GM12878 (cell line): ENCODE measurements around the gene SSUH2. TPM values are rescaled to one million over a fixed set of nuclear protein-coding genes. Genes with fewer than 3 reads are reported as not detected.

Experiments
- ATAC-seq: fragments of 200-7000 bp; cut with Tn5 transposase; 3 replicates; pipeline ENCODE4 v1.9.1; 2020; ENCODE audit warnings: mild to moderate bottlenecking, moderate library complexity
- BruUV-seq: library from RNA; stranded (reverse); fragments of 400-500 nt; replicated peaks from 2 replicates; lab custom pipeline; 2021; lab: Mats Ljungman, UMichigan
- CTCF ChIA-PET: fragments of 300-600 bp; sonication (Branson Sonifier 250); formaldehyde crosslinking; extraction: SDS; loops from one replicate; lab custom pipeline; 2021; ENCODE audit warnings: inconsistent platforms; lab: Yijun Ruan, JAX
- POLR2A ChIA-PET: fragments of 350-600 bp; formaldehyde crosslinking; extraction: SDS; loops from one replicate; lab custom pipeline; 2021; ENCODE audit warnings: inconsistent platforms; lab: Charles Lee
- RAD21 ChIA-PET: fragments of 300-600 bp; sonication (Branson Sonifier 250); formaldehyde crosslinking; loops from one replicate; lab custom pipeline; 2023; ENCODE audit warnings: antibody characterized with exemption; ENCODE audit not compliant: unreplicated experiment; lab: Charles Lee
- SMC1A ChIA-PET: fragments of 300-600 bp; sonication (Branson Sonifier 250); formaldehyde crosslinking; loops from one replicate; lab custom pipeline; 2023; ENCODE audit not compliant: unreplicated experiment, uncharacterized antibody; lab: Charles Lee
- DNase-seq: peaks from one replicate; pipeline ENCODE4 v3.0.0-alpha.2; 2011; ENCODE audit warnings: low read depth, low spot score
- FAIRE-seq: peaks from 3 replicates; lab custom pipeline; 2011; peaks lifted over from hg19 to GRCh38; lab: Jason Lieb, UNC
- H2AFZ ChIP-seq: 2 replicates; pipeline ENCODE4 v1.6.0; 2011; ENCODE audit warnings: low read depth, low read length, control low read depth; ENCODE audit not compliant: control insufficient read depth
- H3K27ac ChIP-seq: 2 replicates; pipeline ENCODE4 v1.5.1; 2011; ENCODE audit warnings: control low read depth; ENCODE audit not compliant: control insufficient read depth, insufficient read depth
- H3K27me3 ChIP-seq, 2 experiments: replicated peaks in 1 of 2; 2 replicates each; pipeline versions ENCODE4 v1.6.0 to v1.6.1; 2011; ENCODE audit warnings: low read length in 1 of 2; ENCODE audit not compliant: control insufficient read depth in 2 of 2, insufficient read depth in 2 of 2
- H3K36me3 ChIP-seq, 2 experiments: 2 replicates each; pipeline ENCODE4 v1.5.1; 2011; ENCODE audit warnings: low read length in 1 of 2; ENCODE audit not compliant: control insufficient read depth in 2 of 2, insufficient read depth in 2 of 2
- H3K4me1 ChIP-seq: 2 replicates; pipeline ENCODE4 v1.6.1; 2011; ENCODE audit warnings: mild to moderate bottlenecking, low read length, moderate library complexity, mixed read lengths; ENCODE audit not compliant: control insufficient read depth, insufficient read depth
- H3K4me2 ChIP-seq: 2 replicates; pipeline ENCODE4 v1.6.0; 2011; ENCODE audit warnings: control low read depth; ENCODE audit not compliant: control insufficient read depth, insufficient read depth
- H3K4me3 ChIP-seq: fragments of 200-600 bp; sonication (generic); 2 replicates; pipeline ENCODE4 v1.5.1; 2016
- H3K79me2 ChIP-seq: 2 replicates; pipeline ENCODE4 v1.6.0; 2011; ENCODE audit warnings: low read length; ENCODE audit not compliant: control insufficient read depth, insufficient read depth
- H3K9ac ChIP-seq: 2 replicates; pipeline ENCODE4 v1.8.0; 2011; ENCODE audit warnings: low read length, control low read depth, mixed read lengths; ENCODE audit not compliant: control insufficient read depth, insufficient read depth
- H3K9me3 ChIP-seq: replicated peaks from 3 replicates; pipeline ENCODE4 v1.5.1; 2011; ENCODE audit warnings: mild to moderate bottlenecking, low read length; ENCODE audit not compliant: control insufficient read depth, insufficient read depth
- H4K20me1 ChIP-seq: 2 replicates; pipeline ENCODE4 v1.6.0; 2011; ENCODE audit not compliant: control insufficient read depth, insufficient read depth
- IRF4 ChIP-seq: IDR thresholded peaks from 2 replicates; pipeline ENCODE4 v1.6.1; 2011; ENCODE audit warnings: low read depth, low read length
- KLF5 ChIP-seq: fragments of 450-650 bp; IDR thresholded peaks from 2 replicates; pipeline ENCODE4 v1.6.1; 2014; ENCODE audit warnings: mild to moderate bottlenecking; ENCODE audit not compliant: partially characterized antibody
- NR2C1 ChIP-seq: fragments of 450-650 bp; IDR thresholded peaks from 2 replicates; pipeline ENCODE4 v1.6.1; 2017; ENCODE audit warnings: antibody characterized with exemption, mild to moderate bottlenecking, moderate library complexity
- RFX5 ChIP-seq: IDR thresholded peaks from 2 replicates; pipeline ENCODE4 v1.6.1; 2011; ENCODE audit warnings: low read depth, low read length, improper control_type of control experiment
- TCF12 ChIP-seq: IDR thresholded peaks from 2 replicates; pipeline ENCODE4 v1.6.1; 2011; ENCODE audit warnings: low read depth, mild to moderate bottlenecking, low read length
- ZNF274 ChIP-seq: IDR thresholded peaks from one replicate; pipeline ENCODE4 v1.8.0; 2011; ENCODE audit not compliant: insufficient read length, insufficient read depth
- WGBS: methylation state at CpG from one replicate; pipeline ENCODE4 v1.1.6; 2016; ENCODE audit warnings: low lambda C conversion rate; ENCODE audit not compliant: insufficient replicate concordance, insufficient coverage; ENCODE audit errors: missing lambda C conversion rate; 5-methylcytosine and 5-hydroxymethylcytosine counted together
- in situ Hi-C: fragments of 300-500 bp; cut with MboI; formaldehyde crosslinking; loops from 9 replicates; pipeline ENCODE4 v1.14.3; 2018; ENCODE audit warnings: mixed read lengths
- intact Hi-C: fragments of 100-400 bp; cut with micrococcal nuclease; formaldehyde crosslinking; loops from one replicate; pipeline ENCODE4 v1.14.2; 2022; ENCODE audit not compliant: unreplicated experiment
- polyA plus RNA-seq, 11 experiments: library from polyadenylated mRNA; depleted of rRNA in 4 of 11; unstranded in 6 of 11; stranded (reverse) in 5 of 11; fragments of >200 nt; fragmentation: Nextera tagmentation in 4 of 11; fragmentation: Illumina TruSeq in 1 of 11; extraction: Ambion mirVana in 4 of 11; extraction: Trizol in 1 of 11; gene quantifications; 1 replicate in 1 of 11; 2 replicates in 10 of 11; pipeline versions ENCODE4 v1.2.1 to v1.2.3, GENCODE V29; 2011 to 2016; ENCODE audit warnings: inconsistent platforms in 2 of 11, missing spikeins in 2 of 11, low read depth in 1 of 11
- total RNA-seq, 4 experiments: library from RNA; depleted of rRNA in 3 of 4; stranded (reverse); fragments of >200 nt in 3 of 4; fragmentation: Illumina TruSeq in 1 of 4; extraction: Trizol in 1 of 4; gene quantifications; 2 replicates each; pipeline versions ENCODE4 v1.2.1 to v1.2.3, GENCODE V29; 2013 to 2021
- TF ChIP-seq, protein P1 (sequence below): IDR thresholded peaks from 2 replicates; pipeline ENCODE4 v1.6.1; 2011; ENCODE audit warnings: low read depth, mild to moderate bottlenecking, low read length, moderate library complexity, borderline replicate concordance; ENCODE audit errors: extremely low read depth
- TF ChIP-seq, protein P2 (sequence below): fragments of 150-350 bp; IDR thresholded peaks from 2 replicates; pipeline ENCODE4 v1.6.1; 2014; ENCODE audit warnings: mild to moderate bottlenecking, low read depth, low read length
- TF ChIP-seq, protein P3 (sequence below): fragments of 450-650 bp; IDR thresholded peaks from 2 replicates; pipeline ENCODE4 v1.6.1; 2016; ENCODE audit warnings: mild to moderate bottlenecking
- TF ChIP-seq, protein P4 (sequence below): IDR thresholded peaks from 2 replicates; pipeline ENCODE4 v1.6.1; 2012; ENCODE audit warnings: improper control_type of control experiment, low read depth, low read length; ENCODE audit not compliant: insufficient replicate concordance

SSUH2 gene
- total and polyA plus RNA-seq, 10 of the 15 experiments (the other 5 are each of a cell fraction or from before 2014, with no cell fraction given): 0.09 to 0.26 TPM; not detected in 8

DNA sequence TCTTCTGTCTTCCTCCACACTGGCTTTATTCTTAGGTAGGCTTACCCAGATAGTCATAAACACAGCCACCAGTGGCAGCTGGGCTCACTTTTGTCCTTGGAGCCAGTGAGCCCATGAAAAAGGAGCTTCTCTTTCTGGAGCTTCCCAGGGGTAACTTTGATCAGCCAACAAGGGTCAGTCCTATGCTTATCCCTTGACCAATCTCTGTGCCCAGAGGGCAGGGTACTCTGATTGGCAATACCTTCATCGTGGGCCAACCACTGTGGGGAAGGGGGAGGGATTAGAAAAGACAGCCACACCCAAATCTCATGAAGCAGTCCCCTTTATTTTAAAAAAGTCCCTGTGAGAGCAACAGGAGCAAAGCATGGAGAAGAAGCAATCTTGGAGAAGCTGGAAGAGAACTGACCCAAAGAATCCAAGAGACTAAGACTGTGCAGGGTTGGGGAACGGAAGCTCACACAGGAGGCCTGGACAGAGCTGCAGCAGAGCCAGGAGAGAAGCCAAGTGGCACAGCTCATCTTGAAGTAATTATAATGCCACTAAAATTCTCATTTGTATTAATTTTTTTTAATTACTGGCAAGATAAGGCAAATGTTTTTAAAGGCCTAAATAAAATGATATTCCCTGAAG, 70.4 kb downstream of the SSUH2 start:
- RAD21 ChIA-PET: no interaction called here
- DNase-seq (no peak), FAIRE-seq (no peak), ATAC-seq (no peak)
- Histone ChIP-seq H3K9ac (no peak overlapping the region), H3K27ac (no peak overlapping the region), H3K79me2 (no peaks in the 10 kb centered on the region), H4K20me1 (no peaks in the 10 kb centered on the region), H3K4me1 (peaks cover 11% of the 10 kb centered on the region), H3K9me3 (no peaks in the 10 kb centered on the region), H2AFZ (no peak overlapping the region), H3K4me2 (no peak overlapping the region), H3K27me3 (no peaks in the 10 kb centered on the region), H3K36me3 (no peaks in the 10 kb centered on the region), H3K4me3 (no peak overlapping the region)
- in situ Hi-C loops (no loop called here), intact Hi-C loops (no loop called here)
- SMC1A ChIA-PET: interaction anchor here (0.9 to 1.6 kb wide), 3 partner anchors 31 to 89 kb away, joined by 3 to 4 read pairs (median 3); no protein-coding TSS in a partner anchor
- WGBS: 93% methylated on average over 2 of the region's 2 CpGs
- TF ChIP-seq NR2C1 (no peak), RFX5 (no peak), KLF5 (no peak), ZNF274 (no peak), IRF4 (no peak), TCF12 (no peak)
- TF ChIP-seq, protein P1, sequence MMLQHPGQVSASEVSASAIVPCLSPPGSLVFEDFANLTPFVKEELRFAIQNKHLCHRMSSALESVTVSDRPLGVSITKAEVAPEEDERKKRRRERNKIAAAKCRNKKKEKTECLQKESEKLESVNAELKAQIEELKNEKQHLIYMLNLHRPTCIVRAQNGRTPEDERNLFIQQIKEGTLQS: no peak
- TF ChIP-seq, protein P2, sequence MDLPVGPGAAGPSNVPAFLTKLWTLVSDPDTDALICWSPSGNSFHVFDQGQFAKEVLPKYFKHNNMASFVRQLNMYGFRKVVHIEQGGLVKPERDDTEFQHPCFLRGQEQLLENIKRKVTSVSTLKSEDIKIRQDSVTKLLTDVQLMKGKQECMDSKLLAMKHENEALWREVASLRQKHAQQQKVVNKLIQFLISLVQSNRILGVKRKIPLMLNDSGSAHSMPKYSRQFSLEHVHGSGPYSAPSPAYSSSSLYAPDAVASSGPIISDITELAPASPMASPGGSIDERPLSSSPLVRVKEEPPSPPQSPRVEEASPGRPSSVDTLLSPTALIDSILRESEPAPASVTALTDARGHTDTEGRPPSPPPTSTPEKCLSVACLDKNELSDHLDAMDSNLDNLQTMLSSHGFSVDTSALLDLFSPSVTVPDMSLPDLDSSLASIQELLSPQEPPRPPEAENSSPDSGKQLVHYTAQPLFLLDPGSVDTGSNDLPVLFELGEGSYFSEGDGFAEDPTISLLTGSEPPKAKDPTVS: no peak
- TF ChIP-seq, protein P3, sequence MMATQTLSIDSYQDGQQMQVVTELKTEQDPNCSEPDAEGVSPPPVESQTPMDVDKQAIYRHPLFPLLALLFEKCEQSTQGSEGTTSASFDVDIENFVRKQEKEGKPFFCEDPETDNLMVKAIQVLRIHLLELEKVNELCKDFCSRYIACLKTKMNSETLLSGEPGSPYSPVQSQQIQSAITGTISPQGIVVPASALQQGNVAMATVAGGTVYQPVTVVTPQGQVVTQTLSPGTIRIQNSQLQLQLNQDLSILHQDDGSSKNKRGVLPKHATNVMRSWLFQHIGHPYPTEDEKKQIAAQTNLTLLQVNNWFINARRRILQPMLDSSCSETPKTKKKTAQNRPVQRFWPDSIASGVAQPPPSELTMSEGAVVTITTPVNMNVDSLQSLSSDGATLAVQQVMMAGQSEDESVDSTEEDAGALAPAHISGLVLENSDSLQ: no peak
- TF ChIP-seq, protein P4, sequence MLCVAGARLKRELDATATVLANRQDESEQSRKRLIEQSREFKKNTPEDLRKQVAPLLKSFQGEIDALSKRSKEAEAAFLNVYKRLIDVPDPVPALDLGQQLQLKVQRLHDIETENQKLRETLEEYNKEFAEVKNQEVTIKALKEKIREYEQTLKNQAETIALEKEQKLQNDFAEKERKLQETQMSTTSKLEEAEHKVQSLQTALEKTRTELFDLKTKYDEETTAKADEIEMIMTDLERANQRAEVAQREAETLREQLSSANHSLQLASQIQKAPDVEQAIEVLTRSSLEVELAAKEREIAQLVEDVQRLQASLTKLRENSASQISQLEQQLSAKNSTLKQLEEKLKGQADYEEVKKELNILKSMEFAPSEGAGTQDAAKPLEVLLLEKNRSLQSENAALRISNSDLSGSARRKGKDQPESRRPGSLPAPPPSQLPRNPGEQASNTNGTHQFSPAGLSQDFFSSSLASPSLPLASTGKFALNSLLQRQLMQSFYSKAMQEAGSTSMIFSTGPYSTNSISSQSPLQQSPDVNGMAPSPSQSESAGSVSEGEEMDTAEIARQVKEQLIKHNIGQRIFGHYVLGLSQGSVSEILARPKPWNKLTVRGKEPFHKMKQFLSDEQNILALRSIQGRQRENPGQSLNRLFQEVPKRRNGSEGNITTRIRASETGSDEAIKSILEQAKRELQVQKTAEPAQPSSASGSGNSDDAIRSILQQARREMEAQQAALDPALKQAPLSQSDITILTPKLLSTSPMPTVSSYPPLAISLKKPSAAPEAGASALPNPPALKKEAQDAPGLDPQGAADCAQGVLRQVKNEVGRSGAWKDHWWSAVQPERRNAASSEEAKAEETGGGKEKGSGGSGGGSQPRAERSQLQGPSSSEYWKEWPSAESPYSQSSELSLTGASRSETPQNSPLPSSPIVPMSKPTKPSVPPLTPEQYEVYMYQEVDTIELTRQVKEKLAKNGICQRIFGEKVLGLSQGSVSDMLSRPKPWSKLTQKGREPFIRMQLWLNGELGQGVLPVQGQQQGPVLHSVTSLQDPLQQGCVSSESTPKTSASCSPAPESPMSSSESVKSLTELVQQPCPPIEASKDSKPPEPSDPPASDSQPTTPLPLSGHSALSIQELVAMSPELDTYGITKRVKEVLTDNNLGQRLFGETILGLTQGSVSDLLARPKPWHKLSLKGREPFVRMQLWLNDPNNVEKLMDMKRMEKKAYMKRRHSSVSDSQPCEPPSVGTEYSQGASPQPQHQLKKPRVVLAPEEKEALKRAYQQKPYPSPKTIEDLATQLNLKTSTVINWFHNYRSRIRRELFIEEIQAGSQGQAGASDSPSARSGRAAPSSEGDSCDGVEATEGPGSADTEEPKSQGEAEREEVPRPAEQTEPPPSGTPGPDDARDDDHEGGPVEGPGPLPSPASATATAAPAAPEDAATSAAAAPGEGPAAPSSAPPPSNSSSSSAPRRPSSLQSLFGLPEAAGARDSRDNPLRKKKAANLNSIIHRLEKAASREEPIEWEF: no peak
- CTCF ChIA-PET: interaction anchor here (1.2 to 1.5 kb wide), 2 partner anchors 13 to 69 kb away, joined by 3 to 5 read pairs; no protein-coding TSS in a partner anchor
- no TSS peak for BruUV-seq
- POLR2A ChIA-PET: no interaction called here
